ENCODE data around the gene RYR3.
"Not testable (repeated sequence)": the region's sequence is repeated elsewhere in the genome, so short reads cannot be mapped to it uniquely, and the experiment has no call there.

Gene RYR3

DNA sequence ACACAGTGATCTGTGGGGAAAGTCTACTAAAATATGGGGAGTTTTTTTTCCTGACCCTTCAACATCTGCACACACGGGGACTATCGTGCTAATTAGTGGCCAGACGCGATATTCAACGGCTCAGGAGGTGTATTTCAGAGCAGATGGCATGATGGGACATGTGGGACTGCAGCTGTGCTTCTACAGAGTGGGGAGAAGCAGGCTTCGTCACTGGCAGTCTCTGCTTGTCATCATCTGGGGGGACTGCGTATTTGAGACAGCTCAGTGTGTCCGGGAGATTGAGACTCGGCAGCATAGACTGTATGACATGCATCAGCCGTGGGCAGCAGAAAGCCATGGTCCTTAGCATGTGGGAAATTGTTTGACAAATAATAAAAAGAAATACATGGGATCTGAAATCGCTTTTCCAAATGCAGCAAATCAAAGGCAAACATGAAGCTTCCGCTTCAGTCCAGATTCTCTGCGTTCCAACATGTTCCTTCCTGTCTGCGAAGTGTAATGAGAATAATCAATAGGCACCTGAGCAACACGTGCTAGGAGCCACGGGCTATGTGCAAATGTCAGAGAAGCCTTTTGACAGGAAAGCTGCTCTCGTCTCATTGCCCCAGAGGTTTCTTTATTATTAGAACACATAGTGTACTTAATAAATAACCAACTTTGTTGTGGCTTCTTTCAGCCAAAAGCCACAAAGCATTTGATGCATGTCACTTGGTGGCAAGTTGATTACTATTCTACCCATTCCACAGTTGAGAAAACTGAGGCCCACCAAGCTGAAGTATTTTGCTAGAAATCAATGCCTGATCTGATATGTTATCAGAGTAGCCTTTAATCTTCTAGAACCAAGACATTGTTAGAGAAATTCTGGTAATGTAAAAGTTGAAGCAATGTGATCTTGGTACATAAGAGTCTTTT lies 276.3 kb downstream of the RYR3 start:
- Histone ChIP-seq H3K36me3 (ENCODE audit: control insufficient read depth in 1 of 2, insufficient read depth in 2 of 2, low read length in 2 of 2) (no peaks in the 10 kb centered on the region), H3K27ac (ENCODE audit: low read length) (no peak overlapping the region), H3K4me3 (ENCODE audit: low read depth in 1 of 2, low read length in 2 of 2) (no peak overlapping the region), H3K9me3 (ENCODE audit: control insufficient read depth in 1 of 2, low read length in 2 of 2) (no peaks in the 10 kb centered on the region), H3K4me1 (ENCODE audit: control insufficient read depth in 1 of 2, insufficient read depth in 2 of 2, low read length in 2 of 2) (no peaks in the 10 kb centered on the region), H3K27me3 (ENCODE audit: low read depth, low read length) (no peaks in the 10 kb centered on the region)

DNA sequence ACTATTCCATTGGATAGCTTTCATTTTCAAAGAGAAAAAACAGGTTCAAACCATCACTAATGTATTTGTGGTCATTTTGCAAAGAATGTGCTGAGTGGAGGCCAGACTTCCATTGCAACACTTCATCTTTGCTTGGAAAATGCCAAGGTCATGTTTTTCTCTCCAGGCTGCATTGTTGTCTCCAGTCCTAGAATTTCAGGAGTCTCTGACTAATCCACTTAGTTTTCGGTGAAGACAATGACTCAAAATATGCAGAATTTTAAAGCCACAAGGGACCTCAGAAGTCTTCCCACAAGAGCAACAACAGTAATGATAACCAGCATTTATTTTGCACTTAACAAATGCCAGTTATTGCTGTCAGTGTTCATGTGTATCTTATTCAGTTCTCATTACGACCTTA lies 277.0 kb downstream of the RYR3 start:
- Histone ChIP-seq H3K27me3 (ENCODE audit: low read depth, low read length) (no peaks in the 10 kb centered on the region), H3K9me3 (ENCODE audit: control insufficient read depth in 1 of 2, low read length in 2 of 2) (no peaks in the 10 kb centered on the region), H3K27ac (ENCODE audit: low read length) (no peak overlapping the region), H3K36me3 (ENCODE audit: control insufficient read depth in 1 of 2, insufficient read depth in 2 of 2, low read length in 2 of 2) (no peaks in the 10 kb centered on the region), H3K4me3 (ENCODE audit: low read depth in 1 of 2, low read length in 2 of 2) (no peak overlapping the region), H3K4me1 (ENCODE audit: control insufficient read depth in 1 of 2, insufficient read depth in 2 of 2, low read length in 2 of 2) (no peaks in the 10 kb centered on the region)

DNA sequence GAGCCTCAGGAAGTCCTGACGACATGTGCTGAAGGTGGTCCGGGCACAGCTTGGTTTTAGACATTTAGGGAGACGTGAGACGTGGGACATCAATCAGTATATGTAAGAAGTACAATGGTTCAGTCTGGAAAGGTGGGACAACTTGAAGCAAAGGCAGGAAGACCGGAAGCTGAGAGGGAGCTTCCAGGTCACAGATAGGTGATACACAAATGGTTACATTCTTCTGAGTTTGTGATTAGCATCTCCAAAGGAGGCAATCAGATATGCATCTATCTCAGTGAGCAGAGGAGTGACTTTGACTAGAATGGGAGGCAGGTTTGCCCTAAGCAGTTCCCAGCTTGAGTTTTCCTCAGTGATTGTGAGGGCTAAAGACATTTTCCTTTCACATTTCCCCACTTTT lies 282.1 kb downstream of the RYR3 start:
- Histone ChIP-seq H3K4me1 (ENCODE audit: control insufficient read depth in 1 of 2, insufficient read depth in 2 of 2, low read length in 2 of 2) (no peaks in the 10 kb centered on the region), H3K27me3 (ENCODE audit: low read depth, low read length) (no peaks in the 10 kb centered on the region), H3K27ac (ENCODE audit: low read length) (no peak overlapping the region), H3K36me3 (ENCODE audit: control insufficient read depth in 1 of 2, insufficient read depth in 2 of 2, low read length in 2 of 2) (no peaks in the 10 kb centered on the region), H3K9me3 (ENCODE audit: control insufficient read depth in 1 of 2, low read length in 2 of 2) (no peaks in the 10 kb centered on the region), H3K4me3 (ENCODE audit: low read depth in 1 of 2, low read length in 2 of 2) (no peak overlapping the region)

DNA sequence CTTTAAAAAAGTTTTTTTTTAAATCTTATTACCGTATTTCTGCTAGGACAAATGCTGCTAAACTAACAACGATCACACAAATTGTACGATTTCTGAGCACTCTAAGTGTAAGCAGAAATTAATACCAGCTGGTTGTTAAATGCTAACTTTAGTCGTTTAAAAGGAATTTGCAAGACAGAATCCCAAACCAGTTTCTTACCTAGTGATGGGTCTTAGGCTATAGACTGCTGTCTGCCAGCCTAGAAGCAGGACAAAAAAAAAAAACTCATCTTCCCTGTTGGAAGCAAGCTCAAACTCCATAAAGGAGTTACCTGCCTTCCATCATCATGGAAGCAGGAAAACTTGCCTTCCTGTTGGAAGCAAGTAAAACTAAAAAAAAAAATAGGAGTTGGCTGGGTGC lies 287.6 kb downstream of the RYR3 start:
- H3K36me3 ChIP-seq (ENCODE audit: control insufficient read depth in 1 of 2, insufficient read depth in 2 of 2, low read length in 2 of 2); H3K4me1 ChIP-seq (ENCODE audit: control insufficient read depth in 1 of 2, insufficient read depth in 2 of 2, low read length in 2 of 2); H3K27ac ChIP-seq (ENCODE audit: low read length): not testable (repeated sequence)

DNA sequence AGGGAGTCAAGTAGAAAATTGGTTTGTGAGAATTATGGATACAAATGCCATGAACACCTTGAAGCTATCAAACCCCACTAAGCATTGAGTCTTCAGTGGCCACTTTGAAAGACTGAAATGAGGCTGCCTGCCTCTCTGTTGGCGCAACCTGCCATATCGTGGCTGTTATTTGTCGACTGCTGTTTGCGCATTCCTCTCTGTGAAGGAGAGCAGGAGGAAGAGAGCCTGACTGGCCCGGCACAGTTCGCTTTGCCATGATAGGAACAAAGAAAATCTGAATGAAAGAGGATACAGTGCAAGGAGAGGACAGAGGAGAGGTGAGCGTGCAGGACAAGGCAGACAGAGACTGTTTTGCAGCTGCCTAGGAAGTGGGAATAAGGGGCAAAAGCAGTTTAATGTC lies 289.4 kb downstream of the RYR3 start:
- Histone ChIP-seq H3K9me3 (ENCODE audit: control insufficient read depth in 1 of 2, low read length in 2 of 2) (no peaks in the 10 kb centered on the region), H3K36me3 (ENCODE audit: control insufficient read depth in 1 of 2, insufficient read depth in 2 of 2, low read length in 2 of 2) (no peaks in the 10 kb centered on the region), H3K4me3 (ENCODE audit: low read depth in 1 of 2, low read length in 2 of 2) (no peak overlapping the region), H3K27me3 (ENCODE audit: low read depth, low read length) (no peaks in the 10 kb centered on the region), H3K27ac (ENCODE audit: low read length) (no peak overlapping the region), H3K4me1 (ENCODE audit: control insufficient read depth in 1 of 2, insufficient read depth in 2 of 2, low read length in 2 of 2) (no peaks in the 10 kb centered on the region)

More for the DNA sequence above, 287.6 kb downstream of the RYR3 start:
- not testable (repeated sequence) for H3K9me3 ChIP-seq (ENCODE audit: control insufficient read depth in 1 of 2, low read length in 2 of 2); H3K27me3 ChIP-seq (ENCODE audit: low read depth, low read length); H3K4me3 ChIP-seq (ENCODE audit: low read depth in 1 of 2, low read length in 2 of 2)

DNA sequence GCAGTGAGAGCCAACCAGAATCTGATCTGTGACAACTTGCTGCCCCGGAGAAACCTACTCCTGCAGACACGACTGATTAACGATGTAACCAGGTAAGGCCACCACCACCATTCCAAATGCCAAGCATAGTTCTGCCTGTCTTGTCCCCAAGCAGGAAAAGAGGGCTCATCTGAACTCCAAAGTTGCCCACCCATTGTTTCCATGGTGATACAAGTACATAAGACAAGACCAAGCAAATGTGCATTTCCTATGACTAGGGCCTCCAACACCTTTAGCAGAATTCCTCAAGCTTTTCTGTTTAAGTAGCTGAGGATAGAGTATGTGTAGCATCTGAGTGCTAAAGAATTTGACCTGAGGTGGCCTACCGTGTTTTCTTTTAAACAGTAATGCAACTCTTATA lies 290.7 kb downstream of the RYR3 start:
- no peaks in the 10 kb centered on the region for H3K27me3 ChIP-seq (ENCODE audit: low read depth, low read length)
- H3K27ac ChIP-seq (ENCODE audit: low read length), result no peak overlapping the region
- H3K4me3 ChIP-seq (ENCODE audit: low read depth in 1 of 2, low read length in 2 of 2), result no peak overlapping the region
- no peaks in the 10 kb centered on the region for H3K36me3 ChIP-seq (ENCODE audit: control insufficient read depth in 1 of 2, insufficient read depth in 2 of 2, low read length in 2 of 2)
- H3K9me3 ChIP-seq (ENCODE audit: control insufficient read depth in 1 of 2, low read length in 2 of 2), result no peaks in the 10 kb centered on the region
- no peaks in the 10 kb centered on the region for H3K4me1 ChIP-seq (ENCODE audit: control insufficient read depth in 1 of 2, insufficient read depth in 2 of 2, low read length in 2 of 2)

DNA sequence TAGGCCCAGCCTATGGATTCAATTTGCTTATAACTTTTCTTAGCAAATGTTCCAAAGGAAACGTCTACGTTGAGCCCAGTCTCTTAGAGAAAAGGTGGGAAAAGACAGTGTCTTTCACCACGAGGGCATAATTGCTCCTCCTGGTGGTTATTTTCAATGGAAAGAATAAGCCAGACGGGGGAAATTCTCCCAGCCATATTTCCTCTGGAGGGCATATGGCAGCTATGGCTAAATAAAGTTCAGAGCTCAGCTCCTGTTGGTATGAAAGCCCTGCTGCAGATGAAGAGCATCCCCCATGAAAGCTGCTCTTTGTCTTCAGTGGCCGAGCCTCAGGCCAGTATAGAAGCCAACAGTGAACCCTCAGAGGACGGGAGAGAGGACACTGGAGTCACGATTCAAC lies 297.9 kb downstream of the RYR3 start:
- H3K9me3 ChIP-seq (ENCODE audit: control insufficient read depth in 1 of 2, low read length in 2 of 2), result no peaks in the 10 kb centered on the region
- H3K4me1 ChIP-seq (ENCODE audit: control insufficient read depth in 1 of 2, insufficient read depth in 2 of 2, low read length in 2 of 2), result no peaks in the 10 kb centered on the region
- no peak overlapping the region for H3K27ac ChIP-seq (ENCODE audit: low read length)
- H3K36me3 ChIP-seq (ENCODE audit: control insufficient read depth in 1 of 2, insufficient read depth in 2 of 2, low read length in 2 of 2), result no peaks in the 10 kb centered on the region
- no peak overlapping the region for H3K4me3 ChIP-seq (ENCODE audit: low read depth in 1 of 2, low read length in 2 of 2)
- no peaks in the 10 kb centered on the region for H3K27me3 ChIP-seq (ENCODE audit: low read depth, low read length)

DNA sequence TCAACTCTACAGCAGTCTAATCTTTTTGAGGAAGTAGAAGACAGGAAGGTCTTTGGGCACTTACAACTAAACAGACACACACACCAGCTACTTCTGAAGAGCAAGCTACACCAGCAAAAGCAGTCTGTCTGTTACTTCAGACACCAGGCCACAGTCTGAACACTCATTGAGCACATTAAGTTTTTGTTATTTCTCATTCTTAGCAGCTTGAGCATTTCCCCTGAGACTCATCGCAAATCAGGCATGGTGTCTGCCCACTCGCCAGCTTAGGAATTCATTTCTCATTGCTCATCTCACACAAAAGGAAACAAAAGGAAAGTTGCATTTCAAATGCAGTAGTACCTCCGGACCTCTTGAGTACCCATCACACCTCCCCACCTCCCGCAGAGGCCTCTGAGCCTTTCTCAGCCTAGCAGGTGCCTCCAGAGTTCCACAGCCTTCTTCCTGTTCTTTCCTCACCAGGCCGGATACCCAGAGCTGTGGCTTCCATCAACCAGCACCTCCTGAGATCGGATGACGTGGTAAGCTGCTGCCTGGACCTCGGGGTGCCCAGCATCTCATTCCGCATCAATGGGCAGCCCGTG lies 302.0 kb downstream of the RYR3 start:
- H3K27ac ChIP-seq (ENCODE audit: low read length), result no peak overlapping the region

DNA sequence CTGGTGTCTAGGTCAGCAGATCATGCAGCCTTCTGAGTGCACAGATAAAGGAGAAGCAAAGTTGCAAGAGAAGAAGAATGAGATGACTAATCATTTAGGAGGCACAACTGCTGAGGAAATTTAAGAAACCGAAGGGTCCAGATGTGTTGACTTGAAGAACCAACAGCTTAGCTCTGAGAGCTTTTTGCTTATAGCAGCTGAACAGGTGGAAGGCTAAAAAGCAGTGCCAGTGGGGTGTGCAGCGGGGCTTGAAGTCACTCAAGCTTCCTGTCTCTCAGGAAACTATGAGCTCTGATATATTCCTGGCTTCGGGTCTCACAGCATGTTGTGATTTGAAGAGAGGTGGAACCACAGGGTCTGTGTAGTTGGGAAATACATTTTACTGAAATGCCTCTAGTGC lies 305.7 kb downstream of the RYR3 start:
- H3K4me3 ChIP-seq (ENCODE audit: low read depth in 1 of 2, low read length in 2 of 2), result no peak overlapping the region
- no peak overlapping the region for H3K27ac ChIP-seq (ENCODE audit: low read length)
- H3K36me3 ChIP-seq (ENCODE audit: control insufficient read depth in 1 of 2, insufficient read depth in 2 of 2, low read length in 2 of 2), result no peaks in the 10 kb centered on the region
- H3K9me3 ChIP-seq (ENCODE audit: control insufficient read depth in 1 of 2, low read length in 2 of 2), result no peaks in the 10 kb centered on the region
- no peaks in the 10 kb centered on the region for H3K27me3 ChIP-seq (ENCODE audit: low read depth, low read length)
- no peaks in the 10 kb centered on the region for H3K4me1 ChIP-seq (ENCODE audit: control insufficient read depth in 1 of 2, insufficient read depth in 2 of 2, low read length in 2 of 2)

More for the DNA sequence above, 302.0 kb downstream of the RYR3 start:
- H3K4me1 ChIP-seq (ENCODE audit: control insufficient read depth in 1 of 2, insufficient read depth in 2 of 2, low read length in 2 of 2), result no peaks in the 10 kb centered on the region
- H3K27me3 ChIP-seq (ENCODE audit: low read depth, low read length), result no peaks in the 10 kb centered on the region
- no peaks in the 10 kb centered on the region for H3K9me3 ChIP-seq (ENCODE audit: control insufficient read depth in 1 of 2, low read length in 2 of 2)
- H3K36me3 ChIP-seq (ENCODE audit: control insufficient read depth in 1 of 2, insufficient read depth in 2 of 2, low read length in 2 of 2), result no peaks in the 10 kb centered on the region
- no peak overlapping the region for H3K4me3 ChIP-seq (ENCODE audit: low read depth in 1 of 2, low read length in 2 of 2)

DNA sequence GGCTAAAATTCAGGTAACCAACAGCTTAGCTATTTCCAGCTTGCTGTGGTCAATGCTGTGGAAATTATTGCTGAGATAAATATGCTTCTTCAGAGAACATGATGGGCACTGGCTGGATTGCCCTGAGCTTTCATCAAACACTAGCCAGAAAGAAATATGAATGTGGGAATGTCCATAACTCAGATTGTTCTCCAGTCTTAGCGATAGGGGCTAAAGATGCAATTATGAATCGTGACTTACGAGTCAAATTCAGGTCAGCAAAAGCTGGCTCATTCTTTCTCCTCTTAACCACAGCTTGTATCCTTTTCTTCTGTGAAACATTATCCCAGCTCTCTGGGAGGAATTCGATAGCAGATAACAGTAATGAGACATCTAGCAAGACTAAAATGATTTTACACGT lies 307.6 kb downstream of the RYR3 start:
- H3K27ac ChIP-seq (ENCODE audit: low read length), result no peak overlapping the region
- no peaks in the 10 kb centered on the region for H3K36me3 ChIP-seq (ENCODE audit: control insufficient read depth in 1 of 2, insufficient read depth in 2 of 2, low read length in 2 of 2)
- H3K27me3 ChIP-seq (ENCODE audit: low read depth, low read length), result no peaks in the 10 kb centered on the region
- H3K4me3 ChIP-seq (ENCODE audit: low read depth in 1 of 2, low read length in 2 of 2), result no peak overlapping the region
- no peaks in the 10 kb centered on the region for H3K9me3 ChIP-seq (ENCODE audit: control insufficient read depth in 1 of 2, low read length in 2 of 2)
- H3K4me1 ChIP-seq (ENCODE audit: control insufficient read depth in 1 of 2, insufficient read depth in 2 of 2, low read length in 2 of 2), result no peaks in the 10 kb centered on the region

DNA sequence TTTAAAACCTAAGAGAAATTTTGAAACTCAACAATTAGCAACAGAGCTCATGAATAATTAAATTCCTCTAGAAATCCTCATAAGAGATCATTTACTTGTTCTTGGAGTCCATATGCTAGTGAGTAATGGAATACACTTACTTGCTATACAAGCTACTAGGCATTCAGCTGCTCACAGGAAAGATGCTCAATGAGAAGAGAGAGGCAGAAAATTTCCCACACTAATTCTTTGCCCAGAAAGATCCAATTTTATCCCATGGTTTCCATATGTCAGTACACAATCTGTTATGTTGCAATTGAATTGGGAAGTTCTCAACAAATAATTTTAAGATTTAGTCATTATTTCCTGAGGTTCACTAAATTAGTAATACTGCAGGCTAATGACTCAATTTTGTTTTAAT lies 310.4 kb downstream of the RYR3 start:
- Histone ChIP-seq H3K9me3 (ENCODE audit: control insufficient read depth in 1 of 2, low read length in 2 of 2) (no peaks in the 10 kb centered on the region), H3K27me3 (ENCODE audit: low read depth, low read length) (no peaks in the 10 kb centered on the region), H3K27ac (ENCODE audit: low read length) (no peak overlapping the region), H3K4me1 (ENCODE audit: control insufficient read depth in 1 of 2, insufficient read depth in 2 of 2, low read length in 2 of 2) (no peaks in the 10 kb centered on the region), H3K4me3 (ENCODE audit: low read depth in 1 of 2, low read length in 2 of 2) (no peak overlapping the region), H3K36me3 (ENCODE audit: control insufficient read depth in 1 of 2, insufficient read depth in 2 of 2, low read length in 2 of 2) (no peaks in the 10 kb centered on the region)

DNA sequence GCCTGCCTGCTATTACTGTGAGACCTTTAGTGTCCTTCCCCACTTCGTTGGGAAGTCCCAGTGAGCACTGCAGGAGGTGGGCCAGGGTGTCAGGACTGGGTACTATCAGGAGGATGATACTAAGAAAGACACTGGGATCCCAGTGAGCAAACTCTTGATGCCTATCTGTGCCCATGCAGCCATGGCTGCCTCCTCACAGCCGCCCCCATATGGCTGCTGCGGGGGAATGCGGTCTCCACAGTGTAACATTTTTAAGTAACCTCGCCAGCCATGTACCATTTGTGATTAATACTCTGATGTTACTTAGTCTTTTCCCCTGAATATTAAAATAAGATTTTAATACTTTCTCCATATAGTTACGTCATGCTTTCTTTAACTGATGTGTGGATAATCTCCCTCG lies 312.2 kb downstream of the RYR3 start:
- Histone ChIP-seq H3K4me1 (ENCODE audit: control insufficient read depth in 1 of 2, insufficient read depth in 2 of 2, low read length in 2 of 2) (no peaks in the 10 kb centered on the region), H3K27me3 (ENCODE audit: low read depth, low read length) (no peaks in the 10 kb centered on the region), H3K9me3 (ENCODE audit: control insufficient read depth in 1 of 2, low read length in 2 of 2) (no peaks in the 10 kb centered on the region), H3K27ac (ENCODE audit: low read length) (no peak overlapping the region), H3K4me3 (ENCODE audit: low read depth in 1 of 2, low read length in 2 of 2) (no peak overlapping the region), H3K36me3 (ENCODE audit: control insufficient read depth in 1 of 2, insufficient read depth in 2 of 2, low read length in 2 of 2) (no peaks in the 10 kb centered on the region)

All from muscle layer of duodenum (tissue), 2 donors.